ENCODE measurements around the gene SPTB. TPM values are rescaled to one million over a fixed set of nuclear protein-coding genes. Genes with fewer than 3 reads are reported as not detected.

Gene SPTB
- total RNA-seq, 1 experiment from 2014 or later: 0.13 TPM

DNA sequence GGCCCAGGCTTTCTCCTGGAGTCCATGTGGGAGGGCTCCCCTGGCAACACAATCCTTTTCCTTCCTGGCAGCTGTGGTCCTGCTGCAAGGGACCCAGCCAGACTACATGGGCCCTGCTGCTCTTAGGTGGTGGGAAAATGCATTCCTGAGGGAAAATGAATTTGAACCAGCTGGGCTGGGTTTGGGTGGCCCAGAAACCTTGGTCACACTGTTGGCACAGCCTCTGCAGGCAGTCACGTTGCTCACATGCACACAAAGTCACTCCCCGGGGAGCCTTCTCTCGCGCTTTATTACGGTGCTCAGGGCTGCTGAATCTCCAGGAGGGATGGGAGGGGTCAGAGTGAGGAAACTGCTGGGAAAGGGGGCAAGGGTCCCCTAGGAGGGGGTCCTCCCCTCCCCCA, 158.3 kb downstream of the SPTB start:
- DNase-seq (ENCODE audit: low read depth, low spot score): no peak
- no peak for ATAC-seq
- CTCF ChIA-PET: no interaction called here

GRCh38 chr14:64720131-64720576, 159.6 kb downstream of the SPTB start:
- H3K27me3 ChIP-seq (ENCODE audit: control insufficient read depth, insufficient read depth, low read length): no peaks in the 10 kb centered on the region
- in situ Hi-C loops (cut with HindIII; ENCODE audit: low pct_unique_long_range_greater_than_20kb, low sequenced_read_pairs): no loop called here
- peak overlapping the region; percentile 66 for H3K27ac ChIP-seq (ENCODE audit: low read length)
- DNase-seq (ENCODE audit: low read depth, low spot score): peak; percentile 81
- no TSS peak for BruUV-seq (replicated peaks)
- no peak for TF ChIP-seq REST (IDR thresholded peaks at IDR 0.05; ENCODE audit: insufficient read depth in 1 of 2, low read depth in 2 of 2, low read length in 1 of 2)
- TF ChIP-seq, protein P1, sequence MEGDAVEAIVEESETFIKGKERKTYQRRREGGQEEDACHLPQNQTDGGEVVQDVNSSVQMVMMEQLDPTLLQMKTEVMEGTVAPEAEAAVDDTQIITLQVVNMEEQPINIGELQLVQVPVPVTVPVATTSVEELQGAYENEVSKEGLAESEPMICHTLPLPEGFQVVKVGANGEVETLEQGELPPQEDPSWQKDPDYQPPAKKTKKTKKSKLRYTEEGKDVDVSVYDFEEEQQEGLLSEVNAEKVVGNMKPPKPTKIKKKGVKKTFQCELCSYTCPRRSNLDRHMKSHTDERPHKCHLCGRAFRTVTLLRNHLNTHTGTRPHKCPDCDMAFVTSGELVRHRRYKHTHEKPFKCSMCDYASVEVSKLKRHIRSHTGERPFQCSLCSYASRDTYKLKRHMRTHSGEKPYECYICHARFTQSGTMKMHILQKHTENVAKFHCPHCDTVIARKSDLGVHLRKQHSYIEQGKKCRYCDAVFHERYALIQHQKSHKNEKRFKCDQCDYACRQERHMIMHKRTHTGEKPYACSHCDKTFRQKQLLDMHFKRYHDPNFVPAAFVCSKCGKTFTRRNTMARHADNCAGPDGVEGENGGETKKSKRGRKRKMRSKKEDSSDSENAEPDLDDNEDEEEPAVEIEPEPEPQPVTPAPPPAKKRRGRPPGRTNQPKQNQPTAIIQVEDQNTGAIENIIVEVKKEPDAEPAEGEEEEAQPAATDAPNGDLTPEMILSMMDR (IDR thresholded peaks at IDR 0.05): no peak
- no peak for TF ChIP-seq TCF7L2 (IDR thresholded peaks at IDR 0.05; ENCODE audit: low read depth, low read length)
- no peak for TF ChIP-seq SIN3A (IDR thresholded peaks at IDR 0.05; ENCODE audit: borderline replicate concordance, insufficient read depth, low read depth, low read length)
- TF ChIP-seq POLR2AphosphoS5 (IDR thresholded peaks at IDR 0.05; ENCODE audit: low read depth, low read length): no peak
- ATAC-seq: peak; percentile 80
- intact Hi-C loops (cut with micrococcal nuclease; ENCODE audit: unreplicated experiment): no loop called here
- H3K9me3 ChIP-seq (ENCODE audit: control insufficient read depth, insufficient read depth, low read depth, low read length): no peaks in the 10 kb centered on the region
- ChIA-PET POLR2A (no interaction called here), CTCF (no interaction called here)
- H3K4me1 ChIP-seq (ENCODE audit: control insufficient read depth, insufficient read depth, low read length): peaks cover 43% of the 10 kb centered on the region
- H3K4me3 ChIP-seq (ENCODE audit: low read depth in 2 of 2, low read length in 2 of 2): no peak overlapping the region; a peak in 1 of 4 replicates
- no peaks in the 10 kb centered on the region for H3K36me3 ChIP-seq (ENCODE audit: control insufficient read depth, insufficient read depth, low read length)

More for the DNA sequence above, 158.3 kb downstream of the SPTB start:
- Histone ChIP-seq H3K4me3 (ENCODE audit: low read depth in 2 of 2, low read length in 2 of 2) (no peak overlapping the region), H3K27ac (ENCODE audit: low read length) (peak overlapping the region; percentile 66), H3K27me3 (ENCODE audit: control insufficient read depth, insufficient read depth, low read length) (no peaks in the 10 kb centered on the region), H3K9me3 (ENCODE audit: control insufficient read depth, insufficient read depth, low read depth, low read length) (no peaks in the 10 kb centered on the region), H3K4me1 (ENCODE audit: control insufficient read depth, insufficient read depth, low read length) (peaks cover 40% of the 10 kb centered on the region), H3K36me3 (ENCODE audit: control insufficient read depth, insufficient read depth, low read length) (no peaks in the 10 kb centered on the region)
- no TSS peak for BruUV-seq (replicated peaks)
- in situ Hi-C loops (cut with HindIII; ENCODE audit: low pct_unique_long_range_greater_than_20kb, low sequenced_read_pairs) (no loop called here), intact Hi-C loops (cut with micrococcal nuclease; ENCODE audit: unreplicated experiment) (no loop called here)
- POLR2A ChIA-PET: no interaction called here
- TF ChIP-seq POLR2AphosphoS5 (IDR thresholded peaks at IDR 0.05; ENCODE audit: low read depth, low read length) (no peak), SIN3A (IDR thresholded peaks at IDR 0.05; ENCODE audit: borderline replicate concordance, insufficient read depth, low read depth, low read length) (no peak), REST (IDR thresholded peaks at IDR 0.05; ENCODE audit: insufficient read depth in 1 of 2, low read depth in 2 of 2, low read length in 1 of 2) (no peak), TCF7L2 (IDR thresholded peaks at IDR 0.05; ENCODE audit: low read depth, low read length) (no peak)
- TF ChIP-seq, protein P1 (IDR thresholded peaks at IDR 0.05): no peak
